Colonic mucosa (tissue), 4 donors: ENCODE results near the gene LCLAT1. TPM values are rescaled to one million over a fixed set of nuclear protein-coding genes. Genes with fewer than 3 reads are reported as not detected.

Experiments used
- DNase-seq: peaks from one replicate; pipeline ENCODE4 v3.0.0-alpha.2; 2020
- H3K27ac ChIP-seq: fragments of 200-600 bp; one replicate; pipeline ENCODE4 v1.8.0; 2021
- H3K27me3 ChIP-seq: fragments of 200-600 bp; one replicate; pipeline ENCODE4 v1.8.0; 2021
- H3K36me3 ChIP-seq: fragments of 200-600 bp; one replicate; pipeline ENCODE4 v1.8.0; 2021
- H3K4me1 ChIP-seq: fragments of 200-600 bp; one replicate; pipeline ENCODE4 v1.8.0; 2021; ENCODE audit warnings: mild to moderate bottlenecking
- H3K4me3 ChIP-seq: fragments of 200-600 bp; one replicate; pipeline ENCODE4 v1.8.0; 2021
- H3K9ac ChIP-seq, 2 donors: one replicate each; pipeline ENCODE4 v1.7.0; 2013; ENCODE audit warnings: control low read depth in 2 of 2, low read depth in 2 of 2, low read length in 2 of 2
- H3K9me3 ChIP-seq: fragments of 200-600 bp; one replicate; pipeline ENCODE4 v1.8.0; 2021
- CTCF ChIP-seq: fragments of 200-600 bp; IDR thresholded peaks from one replicate; pipeline ENCODE4 v1.8.0; 2022; ENCODE audit warnings: antibody characterized with exemption, mild to moderate bottlenecking
- intact Hi-C: fragments of 100-400 bp; cut with DNase I; formaldehyde crosslinking; loops from one replicate; pipeline ENCODE4 v1.14.1; 2022
- total RNA-seq, 2 donors: library from RNA; stranded (reverse); fragmentation: NEBNext Ultra II Directional in 1 of 2; extraction: Animal tissue kit (Norgen Biotek cat#: 25700) in 1 of 2; gene quantifications; one replicate each; pipeline ENCODE4 v1.2.1, GENCODE V29; 2021
- donor health status: healthy.
- donor health status: DM: no; HTN: no; CAD: no.
- donor health status: DM: no; HTN: no; CAD: no.

LCLAT1 gene
- total RNA-seq, 2 donors from 2014 or later, result 20.0 to 25.5 TPM

- Histone ChIP-seq H3K27ac (no peak overlapping the region), H3K9ac (no peak overlapping the region), H3K4me1 (no peaks in the 10 kb centered on the region)
These were observed 36.8 kb upstream of the LCLAT1 start for GRCh38 chr2:30410217-30410616.

GRCh38 chr2:30412047-30412683 is 34.9 kb upstream of the LCLAT1 start:
- Histone ChIP-seq H3K9ac (peak overlapping the region in 1 of 2 donors; percentile 12), H3K27ac (peak overlapping the region; percentile 50), H3K9me3 (no peaks in the 10 kb centered on the region), H3K4me1 (no peaks in the 10 kb centered on the region), H3K27me3 (no peaks in the 10 kb centered on the region), H3K4me3 (no peak overlapping the region), H3K36me3 (no peaks in the 10 kb centered on the region)
- peak; percentile 46 for DNase-seq
- TF ChIP-seq CTCF, result no peak
- intact Hi-C loops, result no loop called here

More at GRCh38 chr2:30410217-30410616, 36.8 kb upstream of the LCLAT1 start:
- no peak for TF ChIP-seq CTCF
- Histone ChIP-seq H3K36me3 (no peaks in the 10 kb centered on the region), H3K27me3 (no peaks in the 10 kb centered on the region), H3K4me3 (no peak overlapping the region), H3K9me3 (no peaks in the 10 kb centered on the region)
- intact Hi-C loops, result no loop called here
- DNase-seq, result no peak

- Histone ChIP-seq H3K27ac (peak overlapping the region; percentile 50), H3K4me1 (no peaks in the 10 kb centered on the region), H3K27me3 (no peaks in the 10 kb centered on the region), H3K9me3 (no peaks in the 10 kb centered on the region), H3K9ac (no peak overlapping the region), H3K4me3 (no peak overlapping the region), H3K36me3 (no peaks in the 10 kb centered on the region)
- no peak for TF ChIP-seq CTCF
- intact Hi-C loops, result no loop called here
- DNase-seq, result no peak
These were observed 34.1 kb upstream of the LCLAT1 start for GRCh38 chr2:30412684-30413570.

GRCh38 chr2:30414961-30415360 is 32.1 kb upstream of the LCLAT1 start:
- no peaks in the 10 kb centered on the region for H3K27me3 ChIP-seq
- no peaks in the 10 kb centered on the region for H3K9me3 ChIP-seq
- no peak overlapping the region for H3K9ac ChIP-seq
- no peak overlapping the region for H3K4me3 ChIP-seq
- DNase-seq, result no peak
- TF ChIP-seq CTCF, result no peak
- no peaks in the 10 kb centered on the region for H3K36me3 ChIP-seq
- H3K27ac ChIP-seq, result no peak overlapping the region
- intact Hi-C loops, result no loop called here
- H3K4me1 ChIP-seq, result no peaks in the 10 kb centered on the region

GRCh38 chr2:30417253-30417652 is 29.8 kb upstream of the LCLAT1 start:
- intact Hi-C loops, result no loop called here
- no peaks in the 10 kb centered on the region for H3K36me3 ChIP-seq
- no peak for TF ChIP-seq CTCF
- DNase-seq, result no peak
- no peaks in the 10 kb centered on the region for H3K27me3 ChIP-seq
- no peak overlapping the region for H3K4me3 ChIP-seq
- no peaks in the 10 kb centered on the region for H3K9me3 ChIP-seq
- H3K27ac ChIP-seq, result no peak overlapping the region
- H3K9ac ChIP-seq, result no peak overlapping the region
- peaks cover under 1% of the 10 kb centered on the region for H3K4me1 ChIP-seq
